ENCODE data around the gene SCARB1.

Gene SCARB1

DNA sequence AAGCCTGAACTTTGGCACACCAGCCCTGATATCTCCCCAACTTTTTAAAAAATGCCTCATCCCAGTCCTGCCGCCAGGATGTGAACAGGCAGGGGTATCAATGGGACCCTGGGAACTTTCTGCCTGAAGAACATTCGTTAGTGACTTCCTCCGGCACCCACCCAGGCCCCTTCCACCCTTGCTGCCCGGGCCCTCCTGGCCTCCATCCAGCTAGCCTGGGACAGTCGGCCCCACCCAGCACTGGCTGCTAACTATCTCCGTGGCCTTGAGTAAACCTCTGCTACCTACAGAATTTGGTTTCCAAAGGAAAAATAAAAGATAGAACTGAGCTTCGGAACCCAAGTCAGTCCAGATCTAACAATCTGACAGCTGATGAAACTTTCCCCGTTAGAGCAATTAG, 14.3 kb downstream of the SCARB1 start:
- Mint-ChIP-seq H3K4me1 (peaks cover 34% of the 10 kb centered on the region), H3K27me3 (ENCODE audit: low read depth, poor library complexity) (peaks cover 2% of the 10 kb centered on the region), H3K27ac (no peak overlapping the region), H3K9me3 (no peaks in the 10 kb centered on the region), H3K4me3 (no peak overlapping the region), H3K36me3 (ENCODE audit: low read depth) (no peaks in the 10 kb centered on the region)
- no peak for DNase-seq
- TF ChIP-seq, protein P1, sequence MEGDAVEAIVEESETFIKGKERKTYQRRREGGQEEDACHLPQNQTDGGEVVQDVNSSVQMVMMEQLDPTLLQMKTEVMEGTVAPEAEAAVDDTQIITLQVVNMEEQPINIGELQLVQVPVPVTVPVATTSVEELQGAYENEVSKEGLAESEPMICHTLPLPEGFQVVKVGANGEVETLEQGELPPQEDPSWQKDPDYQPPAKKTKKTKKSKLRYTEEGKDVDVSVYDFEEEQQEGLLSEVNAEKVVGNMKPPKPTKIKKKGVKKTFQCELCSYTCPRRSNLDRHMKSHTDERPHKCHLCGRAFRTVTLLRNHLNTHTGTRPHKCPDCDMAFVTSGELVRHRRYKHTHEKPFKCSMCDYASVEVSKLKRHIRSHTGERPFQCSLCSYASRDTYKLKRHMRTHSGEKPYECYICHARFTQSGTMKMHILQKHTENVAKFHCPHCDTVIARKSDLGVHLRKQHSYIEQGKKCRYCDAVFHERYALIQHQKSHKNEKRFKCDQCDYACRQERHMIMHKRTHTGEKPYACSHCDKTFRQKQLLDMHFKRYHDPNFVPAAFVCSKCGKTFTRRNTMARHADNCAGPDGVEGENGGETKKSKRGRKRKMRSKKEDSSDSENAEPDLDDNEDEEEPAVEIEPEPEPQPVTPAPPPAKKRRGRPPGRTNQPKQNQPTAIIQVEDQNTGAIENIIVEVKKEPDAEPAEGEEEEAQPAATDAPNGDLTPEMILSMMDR (IDR thresholded peaks at IDR 0.05) = no peak

DNA sequence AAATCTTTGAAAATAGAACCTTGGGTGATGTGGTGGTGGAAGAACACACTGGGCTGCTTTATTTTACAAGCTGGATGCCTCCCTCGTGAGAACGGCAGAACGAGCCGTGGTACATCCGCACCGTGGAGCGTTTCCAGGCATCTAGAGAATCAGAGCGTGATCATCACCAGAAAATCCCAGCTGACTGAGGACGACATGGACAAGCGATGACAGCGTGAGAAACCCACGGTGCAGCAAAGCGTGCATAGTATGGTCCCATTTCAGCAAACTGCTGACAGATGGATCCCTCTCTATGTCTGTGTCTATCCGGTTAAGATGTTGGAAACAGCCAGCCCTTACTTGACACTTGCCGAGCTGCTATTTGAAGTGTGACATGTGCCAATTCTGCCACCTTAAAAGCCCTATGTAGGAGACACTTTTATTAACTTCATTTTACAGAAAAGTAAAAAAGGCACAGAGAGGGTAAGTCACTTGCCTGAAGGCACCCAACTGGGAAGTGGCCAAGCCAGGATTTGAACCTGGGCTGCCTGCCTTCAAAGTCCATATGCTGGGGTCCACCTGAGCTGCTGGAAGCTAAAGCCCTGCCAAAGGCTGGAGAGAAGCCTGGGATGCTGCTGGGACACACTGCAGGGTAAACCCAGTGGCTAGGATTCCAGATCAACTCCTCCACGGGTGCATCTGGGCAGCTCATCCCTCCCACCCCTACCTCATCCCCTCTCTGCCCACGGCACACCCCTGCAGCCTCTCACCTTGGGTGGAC, 14.9 kb downstream of the SCARB1 start:
- H3K9me3 Mint-ChIP-seq = no peaks in the 10 kb centered on the region
- TF ChIP-seq, protein P1 (IDR thresholded peaks at IDR 0.05) = no peak
- peaks cover 30% of the 10 kb centered on the region for H3K4me1 Mint-ChIP-seq
- no peaks in the 10 kb centered on the region for H3K36me3 Mint-ChIP-seq (ENCODE audit: low read depth)
- no peak overlapping the region for H3K4me3 Mint-ChIP-seq
- H3K27me3 Mint-ChIP-seq (ENCODE audit: low read depth, poor library complexity) = no peaks in the 10 kb centered on the region
- no peak for DNase-seq
- H3K27ac Mint-ChIP-seq = no peak overlapping the region

DNA sequence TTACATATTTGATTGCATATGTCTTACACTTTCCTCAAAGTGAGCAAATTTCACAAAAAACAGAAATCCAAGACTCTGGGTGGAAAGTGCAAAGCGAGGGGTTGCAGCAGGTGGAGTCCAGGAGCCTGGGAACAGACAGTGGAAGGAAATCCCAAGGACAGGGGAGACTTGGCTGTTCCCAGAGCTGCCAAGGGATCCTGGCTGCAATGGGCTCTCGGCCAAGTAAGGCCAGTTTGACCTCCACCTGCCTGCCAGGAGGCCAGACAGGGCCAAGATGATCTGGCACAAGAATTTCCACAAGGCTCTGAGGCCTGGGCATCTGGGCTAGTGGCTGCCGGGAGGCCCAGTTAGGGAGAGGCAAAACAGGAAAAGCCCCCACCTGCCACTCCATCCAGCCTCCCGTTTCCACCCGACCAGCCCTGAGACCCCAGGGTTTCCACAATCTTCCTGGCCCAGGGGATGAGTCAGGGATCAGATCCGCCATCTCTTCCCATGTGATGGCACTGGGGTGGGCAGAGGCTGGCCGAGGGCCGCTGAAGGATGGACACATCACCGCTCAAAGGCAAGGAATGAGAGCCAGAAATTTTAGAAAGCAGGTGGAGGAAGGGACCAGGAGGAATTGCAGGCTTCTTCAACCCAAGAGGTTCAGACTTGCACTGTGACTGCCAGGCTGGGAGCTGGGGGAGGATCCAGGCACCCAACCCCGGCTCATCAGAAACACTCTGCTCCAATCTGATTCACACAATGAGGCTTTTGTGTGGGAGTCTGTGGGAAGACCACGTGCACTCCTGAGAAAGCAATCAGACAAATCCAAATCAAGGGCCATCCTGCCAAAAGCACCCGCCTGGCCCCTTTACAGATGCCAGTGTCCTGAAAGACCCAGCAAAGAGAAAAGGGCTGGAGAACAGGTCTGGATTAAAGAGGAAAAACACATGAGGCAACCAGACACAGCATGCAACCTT, 16.3 kb downstream of the SCARB1 start:
- no peaks in the 10 kb centered on the region for H3K9me3 Mint-ChIP-seq
- no peaks in the 10 kb centered on the region for H3K36me3 Mint-ChIP-seq (ENCODE audit: low read depth)
- no peak overlapping the region for H3K4me3 Mint-ChIP-seq
- peak overlapping the region; percentile 68 for H3K27ac Mint-ChIP-seq
- no peak for DNase-seq
- H3K27me3 Mint-ChIP-seq (ENCODE audit: low read depth, poor library complexity) = no peaks in the 10 kb centered on the region
- H3K4me1 Mint-ChIP-seq = peaks cover 32% of the 10 kb centered on the region
- TF ChIP-seq, protein P1 (IDR thresholded peaks at IDR 0.05) = no peak

DNA sequence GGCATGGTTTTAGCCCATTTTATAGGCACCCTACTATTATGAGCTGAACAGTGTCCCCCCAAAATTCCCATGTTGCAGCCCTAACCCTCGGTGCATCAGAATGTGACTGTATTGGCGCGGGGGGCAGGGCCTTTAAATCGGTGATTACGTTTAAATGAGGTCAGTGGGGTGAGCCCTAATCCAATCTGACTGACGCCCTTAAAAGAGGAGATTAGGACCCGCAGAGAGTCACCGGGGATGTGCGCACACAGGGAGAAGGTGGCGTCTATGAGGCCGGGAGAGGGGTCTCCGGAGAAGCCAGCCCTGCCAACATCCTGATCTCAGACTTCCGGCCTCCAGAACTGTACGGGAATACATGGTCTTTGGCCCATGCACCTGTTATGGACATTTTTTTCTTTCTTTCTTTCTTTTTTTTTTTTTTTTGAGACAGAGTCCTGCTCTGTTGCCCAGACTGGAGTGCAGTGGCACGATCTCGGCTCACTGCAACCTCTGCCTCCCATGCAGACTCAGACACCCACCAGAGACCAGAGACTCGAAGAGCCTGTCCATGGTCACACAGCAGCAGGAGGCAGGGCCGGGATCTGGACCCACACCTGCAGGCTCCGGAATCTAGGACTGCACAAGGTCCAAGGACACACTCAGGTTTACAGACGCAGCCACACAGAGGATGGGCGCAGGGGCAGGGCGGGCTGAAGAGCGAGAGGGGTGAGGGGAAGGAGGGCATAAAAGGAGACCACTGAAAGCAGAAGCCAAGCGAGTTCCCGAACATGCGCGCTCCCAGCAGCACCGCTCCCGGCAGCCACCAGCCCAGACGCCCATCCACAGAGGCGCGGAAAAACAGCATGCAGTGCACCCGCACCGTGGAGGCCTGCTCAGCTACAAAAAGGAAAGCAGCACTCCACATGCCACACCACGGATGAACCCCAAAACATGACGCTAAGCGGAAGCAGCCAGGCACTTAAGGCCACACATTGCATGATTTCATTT, 19.0 kb downstream of the SCARB1 start:
- H3K4me1 Mint-ChIP-seq = peaks cover 41% of the 10 kb centered on the region
- no peak overlapping the region for H3K4me3 Mint-ChIP-seq
- no peak overlapping the region for H3K27ac Mint-ChIP-seq
- DNase-seq = no peak
- no peaks in the 10 kb centered on the region for H3K9me3 Mint-ChIP-seq
- TF ChIP-seq, protein P1 (IDR thresholded peaks at IDR 0.05) = no peak
- peaks cover 4% of the 10 kb centered on the region for H3K36me3 Mint-ChIP-seq (ENCODE audit: low read depth)
- H3K27me3 Mint-ChIP-seq (ENCODE audit: low read depth, poor library complexity) = no peaks in the 10 kb centered on the region

DNA sequence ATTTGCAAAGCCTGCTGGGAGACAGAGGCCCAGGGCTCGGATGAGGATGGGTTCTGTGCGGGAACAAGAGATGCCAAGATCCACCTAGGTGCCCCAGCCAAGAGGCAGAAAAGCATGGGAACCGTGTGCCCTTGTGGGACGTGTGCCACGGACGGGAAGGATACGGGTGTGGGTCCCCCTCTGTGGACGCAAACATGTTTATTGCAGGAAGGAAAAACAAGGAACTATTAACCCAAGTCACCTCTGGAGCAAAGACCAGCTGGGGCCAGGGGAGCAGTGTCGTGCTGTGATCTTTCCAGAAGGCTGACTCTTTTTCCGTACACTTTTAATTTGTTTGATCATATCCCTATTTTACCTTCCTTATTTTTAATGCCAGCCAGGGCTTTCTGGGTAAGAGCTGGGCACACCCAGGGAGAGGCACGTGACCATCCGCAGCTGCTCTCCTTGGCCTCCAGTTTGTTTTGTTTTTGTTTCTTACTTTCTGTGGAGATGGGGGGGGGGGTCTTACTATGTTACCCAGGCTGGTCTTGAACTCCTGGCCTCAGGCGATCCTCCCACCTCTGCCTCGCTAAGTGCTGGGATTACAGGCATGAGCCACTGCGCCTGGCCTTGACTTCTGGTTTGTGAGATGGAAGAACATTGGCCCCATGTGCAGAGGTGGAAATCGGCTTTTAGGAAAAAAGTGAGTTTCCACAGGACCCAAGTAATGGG, 20.7 kb downstream of the SCARB1 start:
- Mint-ChIP-seq H3K27me3 (ENCODE audit: low read depth, poor library complexity) (no peaks in the 10 kb centered on the region), H3K4me1 (peaks cover 47% of the 10 kb centered on the region), H3K36me3 (ENCODE audit: low read depth) (peaks cover 4% of the 10 kb centered on the region), H3K4me3 (no peak overlapping the region), H3K9me3 (no peaks in the 10 kb centered on the region), H3K27ac (peak overlapping the region; percentile 73)
- DNase-seq = no peak
- TF ChIP-seq, protein P1 (IDR thresholded peaks at IDR 0.05) = no peak
